ENCODE measurements around the gene CDK5RAP2.
"Not testable (repeated sequence)": the region's sequence is repeated elsewhere in the genome, so short reads cannot be mapped to it uniquely, and the experiment has no call there.

CDK5RAP2 gene

DNA sequence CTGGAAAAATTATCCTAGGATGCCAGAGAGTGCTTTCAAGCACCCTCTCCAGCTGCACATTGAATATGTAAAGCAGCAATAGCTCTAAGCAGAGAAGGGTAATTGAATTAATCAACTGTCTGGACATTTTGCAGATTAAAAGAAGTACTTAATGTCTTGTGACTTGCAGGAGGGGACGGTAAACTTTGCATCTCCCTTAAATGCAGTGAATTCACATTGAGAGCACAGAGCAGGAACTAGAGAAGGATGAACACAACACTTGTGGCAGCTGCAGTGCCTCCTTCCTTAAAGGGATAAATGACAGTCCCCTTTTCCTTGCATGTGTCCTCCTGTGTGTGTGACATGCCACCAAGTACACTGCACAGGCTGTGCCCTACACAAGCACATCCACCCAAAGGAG, 7.4 kb upstream of the CDK5RAP2 start:
- no peak for DNase-seq

DNA sequence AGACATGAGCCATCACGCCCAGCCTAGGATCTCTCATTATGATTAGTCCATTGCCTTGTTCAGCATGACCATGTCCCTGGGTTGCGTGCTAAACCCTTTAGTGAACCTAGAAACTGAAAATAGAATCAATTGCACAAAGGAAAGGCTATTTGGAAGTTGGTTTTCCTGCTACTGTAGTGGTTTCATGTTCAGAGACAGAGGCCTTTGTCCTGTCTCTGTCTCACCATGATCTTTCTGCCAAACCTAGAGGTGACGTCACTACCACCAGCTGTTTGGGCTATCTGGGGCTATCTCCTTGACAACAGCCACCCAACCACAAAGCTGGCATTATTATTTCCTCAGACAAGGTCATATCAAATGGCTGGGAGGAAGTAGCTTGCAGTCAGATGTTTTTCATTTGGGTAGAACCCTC, 4.0 kb upstream of the CDK5RAP2 start:
- DNase-seq, result no peak

DNA sequence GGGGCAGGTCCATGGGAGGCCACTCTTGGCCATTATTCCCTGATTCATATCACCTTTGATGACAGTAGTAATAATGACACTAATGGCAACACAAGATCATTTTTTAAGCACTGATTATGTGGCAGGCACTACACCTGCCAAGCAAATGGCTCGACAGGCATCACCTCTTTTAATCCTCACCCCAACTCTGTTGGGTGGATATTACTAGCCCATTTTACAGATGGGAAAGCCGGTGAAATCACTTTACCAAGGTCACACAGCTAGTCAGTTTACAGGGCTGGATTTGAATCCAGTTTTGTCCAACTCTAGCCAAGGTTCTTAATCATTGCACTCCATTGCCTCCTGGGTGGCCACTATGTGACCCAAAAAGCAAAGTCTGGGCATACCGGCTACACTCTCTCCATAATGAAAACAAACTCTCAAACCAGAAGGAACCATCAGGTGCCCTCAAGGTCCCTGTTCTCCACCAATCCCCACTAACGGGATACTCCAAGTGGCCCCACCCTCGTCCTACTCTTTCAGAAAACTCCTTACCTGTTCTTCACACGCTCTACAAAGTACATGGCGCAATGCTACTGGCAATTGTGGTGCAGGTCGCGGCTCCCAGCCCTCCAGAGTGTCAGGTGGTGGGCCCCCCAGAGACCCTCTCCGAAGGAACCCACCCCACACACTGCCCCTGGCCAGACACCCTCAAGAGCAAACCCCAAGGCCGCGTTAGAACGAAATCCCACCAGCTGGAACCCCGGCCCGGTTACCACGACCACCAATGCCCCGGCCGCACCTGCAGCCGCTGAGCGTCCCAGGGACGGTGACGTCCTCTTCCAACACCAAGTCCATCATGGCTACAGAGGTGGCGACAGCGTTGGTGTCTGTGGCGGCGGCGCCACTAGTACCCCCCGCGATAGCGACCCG, 572 bp downstream of the CDK5RAP2 start:
- DNase-seq, result no peak

DNA sequence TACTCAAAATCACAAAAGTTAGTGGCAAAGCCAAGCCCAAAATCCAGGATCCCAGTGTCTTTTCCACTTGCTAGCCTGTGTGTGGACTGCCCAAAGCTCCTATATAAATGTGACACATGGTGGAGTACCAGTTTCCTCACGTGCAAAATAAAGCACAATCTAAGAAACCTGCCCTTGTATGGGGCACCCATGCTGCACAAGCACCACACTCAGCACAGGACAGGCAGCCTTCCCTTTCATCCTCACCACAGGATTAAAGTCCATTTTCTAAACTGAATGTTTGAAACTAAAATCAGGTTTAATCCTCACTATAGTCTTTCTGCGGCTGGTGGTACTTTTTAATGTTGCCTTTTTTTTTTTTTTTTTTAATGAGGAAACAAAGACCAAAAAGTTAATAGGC, 5.5 kb downstream of the CDK5RAP2 start:
- no peak for DNase-seq

DNA sequence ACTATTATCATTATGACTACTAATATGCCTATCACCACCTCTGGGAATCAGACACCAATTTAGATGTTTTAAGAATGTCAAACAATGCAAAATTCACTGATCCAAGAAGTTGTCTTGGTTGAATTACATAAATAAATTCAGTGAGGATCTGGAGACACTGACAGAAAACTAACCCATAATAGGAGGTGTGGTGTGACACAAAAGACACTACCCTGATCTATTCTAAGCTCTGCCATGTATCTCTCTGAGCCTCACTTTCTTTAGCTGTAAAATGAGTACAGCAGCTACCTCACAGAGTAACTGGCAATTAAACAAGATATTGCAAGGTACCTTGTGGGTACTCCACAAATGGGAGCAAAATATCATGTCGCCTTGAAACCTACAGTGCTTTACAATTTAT, 7.5 kb downstream of the CDK5RAP2 start:
- no peak for DNase-seq

DNA sequence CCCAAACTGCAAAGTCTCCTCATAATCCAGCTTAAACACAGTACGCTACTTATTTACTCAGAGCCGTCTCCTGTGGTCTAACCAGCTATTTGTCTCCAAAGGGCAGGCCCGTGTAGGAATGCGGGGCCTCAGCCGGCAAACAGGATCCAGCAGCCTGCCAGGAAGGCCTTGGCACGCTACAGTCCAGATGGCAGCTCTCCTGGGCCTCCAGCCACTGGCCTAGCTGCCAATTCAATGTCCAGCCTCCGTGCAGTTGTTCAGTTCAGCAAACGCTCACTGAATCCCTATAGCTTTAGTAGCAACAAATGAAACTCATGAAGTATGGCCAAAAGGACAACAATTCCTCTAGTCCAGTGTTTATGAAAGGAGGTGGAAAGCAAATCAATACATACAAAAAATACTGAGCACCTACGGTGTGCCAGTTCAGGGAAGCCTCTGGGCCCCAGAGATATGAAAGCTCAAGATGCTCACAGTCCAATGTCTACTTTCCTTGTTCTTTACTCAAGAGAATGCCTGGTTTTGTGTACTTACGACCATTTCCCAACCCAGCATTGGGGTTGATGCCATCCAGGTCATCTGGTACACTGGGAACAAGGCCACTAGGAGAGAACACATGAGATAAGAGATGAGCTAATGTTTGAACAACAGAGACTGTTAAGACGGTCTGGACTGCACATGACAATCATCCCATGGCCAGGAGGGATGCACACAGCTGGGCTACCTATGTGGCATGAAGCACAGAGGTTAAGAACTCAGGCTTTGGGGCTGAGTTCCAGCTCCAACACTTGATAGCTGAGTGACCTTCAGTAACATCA, 8.3 kb downstream of the CDK5RAP2 start:
- DNase-seq, result no peak

DNA sequence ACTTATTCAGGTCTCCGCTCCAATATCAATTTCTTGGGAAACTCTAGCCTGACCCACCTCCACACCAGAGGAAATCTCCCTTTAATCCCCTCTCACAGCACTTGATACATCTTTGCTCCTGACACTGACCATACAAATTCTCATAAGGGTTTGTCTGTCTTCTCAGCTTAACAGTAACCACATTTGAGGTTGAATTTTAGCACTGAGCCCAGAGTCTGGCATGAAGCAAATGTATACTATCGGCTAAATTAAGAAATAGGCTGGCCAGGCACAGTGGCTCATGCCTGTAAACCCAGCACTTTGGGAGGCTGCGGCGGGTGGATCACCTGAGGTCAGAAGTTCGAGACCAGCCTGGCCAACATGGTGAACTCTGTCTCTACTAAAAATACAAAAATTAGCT, 9.7 kb downstream of the CDK5RAP2 start:
- no peak for DNase-seq

DNA sequence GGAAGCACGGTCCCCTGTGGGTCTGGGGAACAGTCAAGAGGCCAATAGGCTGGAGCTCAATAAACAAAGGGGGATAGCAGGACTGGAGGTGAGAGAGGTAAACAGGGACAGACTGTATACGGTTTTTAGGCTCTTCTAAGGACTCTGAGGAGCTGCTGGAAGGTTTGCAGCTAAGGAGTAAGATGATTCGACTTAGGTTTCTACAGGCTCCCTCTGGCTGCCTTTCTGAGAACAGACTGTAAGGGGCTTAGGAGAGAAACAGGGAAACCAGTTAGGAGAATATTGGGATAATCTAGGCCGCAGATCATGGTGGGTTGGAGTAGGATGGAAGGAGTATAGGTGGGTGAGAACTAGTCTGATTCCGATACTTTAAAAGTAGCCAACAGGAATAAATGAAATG, 10.4 kb downstream of the CDK5RAP2 start:
- no peak for DNase-seq

DNA sequence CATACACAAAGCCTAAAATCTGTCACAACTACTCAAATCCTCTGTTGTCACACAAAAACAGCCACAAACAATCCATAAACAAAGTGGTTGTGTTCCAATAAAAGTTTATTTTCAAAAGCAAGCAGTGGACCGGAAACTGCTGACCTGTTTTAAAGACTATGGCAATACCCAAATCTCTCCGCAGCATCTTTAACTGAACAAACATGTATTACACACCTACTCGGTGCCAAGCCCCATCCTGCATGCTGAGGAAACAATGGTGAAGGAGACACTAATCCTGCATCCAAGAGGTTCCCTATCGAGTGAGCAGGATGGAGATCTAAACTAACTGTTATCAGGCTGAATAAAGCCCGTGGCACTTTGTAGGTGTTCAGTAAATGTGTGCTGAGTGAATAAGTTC, 11.2 kb downstream of the CDK5RAP2 start:
- no peak for DNase-seq

DNA sequence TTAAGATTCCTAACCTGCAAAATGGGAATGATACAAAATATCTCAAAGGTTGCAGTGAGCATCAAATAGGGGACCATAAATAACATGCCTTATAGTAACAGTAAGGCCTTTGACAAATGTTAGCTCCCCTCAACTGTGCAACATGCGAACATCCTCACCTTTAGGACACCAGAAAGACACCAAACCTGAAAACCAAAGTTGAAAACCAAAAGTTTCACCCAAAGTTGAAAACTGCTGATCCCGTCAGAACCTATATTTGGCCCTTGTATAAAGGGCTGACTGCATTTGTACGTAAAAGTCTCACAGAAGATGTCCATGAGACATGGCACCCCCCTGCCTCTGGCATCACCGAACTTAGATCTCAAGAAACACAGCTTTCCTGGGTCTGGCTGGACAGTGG, 12.1 kb downstream of the CDK5RAP2 start:
- DNase-seq, result no peak

DNA sequence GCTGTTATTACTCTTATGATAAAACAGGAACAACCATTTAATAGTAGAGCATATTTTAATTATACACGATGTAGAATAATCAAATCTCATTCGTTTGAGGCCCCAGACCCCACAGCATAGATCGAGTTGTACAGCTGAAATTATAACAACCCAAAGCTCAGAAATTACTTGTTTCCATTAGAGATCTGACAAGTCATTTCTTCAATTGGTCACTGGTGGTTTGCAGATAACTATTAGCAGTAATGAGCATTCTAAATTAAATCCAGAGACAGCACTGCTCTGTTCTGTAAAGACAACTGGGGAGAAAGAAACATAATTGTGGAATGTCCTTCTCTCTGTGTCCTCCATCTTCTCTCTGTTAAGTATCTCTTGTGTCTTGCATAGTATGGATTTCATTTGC, 12.9 kb downstream of the CDK5RAP2 start:
- no peak for DNase-seq

DNA sequence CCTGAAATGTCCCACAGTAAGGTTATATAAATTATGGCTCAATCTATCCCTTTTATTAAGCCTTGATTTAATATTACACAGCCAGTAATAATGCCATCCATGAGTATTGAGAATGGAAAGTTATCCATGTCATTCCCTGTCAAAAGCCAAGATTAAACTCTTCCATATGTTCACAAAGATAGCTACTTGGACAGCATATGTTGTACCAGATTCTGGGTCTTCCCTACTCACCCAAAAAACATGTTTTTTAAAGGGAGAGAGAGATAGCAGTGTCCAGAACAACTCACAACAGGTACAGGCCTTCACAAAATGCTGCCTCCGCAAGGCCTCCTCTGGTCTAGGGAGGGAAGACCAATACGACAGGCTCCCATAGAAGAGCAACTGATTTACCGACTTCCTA, 15.4 kb downstream of the CDK5RAP2 start:
- DNase-seq, result no peak

DNA sequence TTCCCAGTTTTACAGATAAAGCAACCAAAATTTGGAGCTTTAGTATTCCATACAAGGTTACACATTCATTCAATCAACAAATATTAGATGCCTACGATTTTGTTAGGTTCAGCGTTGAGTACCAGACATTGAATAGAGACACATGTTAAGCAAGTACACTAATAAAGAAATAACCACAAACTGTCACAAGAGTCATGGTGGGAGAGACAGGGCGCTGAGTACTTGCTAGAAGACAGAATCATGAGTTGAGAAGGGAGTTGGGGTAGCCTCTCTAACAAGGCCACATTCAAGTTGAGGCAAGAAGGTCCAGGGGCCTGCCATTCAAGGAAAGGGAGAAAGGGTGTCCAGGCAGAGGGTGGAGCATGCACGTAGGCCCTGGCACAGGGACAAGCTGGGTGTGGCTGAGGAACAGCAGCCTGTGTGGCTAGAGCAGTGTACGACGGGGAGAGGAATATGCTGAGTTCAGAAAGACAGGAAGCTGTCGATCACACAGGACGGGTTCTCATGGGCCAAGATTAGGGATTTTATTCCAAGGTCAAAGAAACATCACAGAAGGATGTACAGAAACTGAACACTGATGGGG, 17.0 kb downstream of the CDK5RAP2 start:
- DNase-seq, result no peak

DNA sequence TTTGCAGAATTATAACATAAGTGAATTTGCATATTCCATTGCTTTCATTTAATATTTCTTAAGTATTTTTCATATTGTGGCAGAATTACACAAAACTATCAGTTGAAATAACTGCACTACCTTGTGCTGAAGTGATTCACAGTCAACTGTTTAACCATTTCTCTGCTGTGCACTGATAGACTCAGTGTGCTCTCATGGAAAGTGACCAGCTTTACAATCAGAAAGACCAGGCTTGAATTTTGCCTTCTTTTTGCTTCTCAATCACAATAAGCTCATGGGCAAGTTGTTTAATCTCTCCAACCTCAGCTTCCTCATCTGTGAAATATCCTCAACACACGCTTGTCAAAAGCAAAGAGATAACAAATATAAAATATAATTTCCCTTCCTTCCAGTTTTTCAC, 18.3 kb downstream of the CDK5RAP2 start:
- no peak for DNase-seq

DNA sequence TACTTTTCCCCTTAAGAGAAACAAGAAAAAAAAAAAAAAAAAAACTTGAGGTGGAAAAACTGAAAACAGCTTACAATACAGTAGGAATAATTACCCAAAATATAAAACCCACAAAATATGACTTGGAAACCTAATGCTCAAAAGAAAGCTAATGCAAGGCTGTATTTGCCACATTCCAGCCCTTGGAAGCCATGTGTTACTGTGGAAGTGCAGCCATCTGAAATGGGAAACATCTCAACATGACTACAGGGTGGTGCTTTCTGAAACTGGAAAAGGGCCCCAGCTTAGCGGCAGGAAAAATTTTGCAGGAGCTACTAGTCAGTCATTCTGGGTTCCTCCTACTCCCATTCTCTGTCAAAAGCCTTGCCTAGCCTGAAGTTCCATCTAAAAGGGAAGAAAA, 20.4 kb downstream of the CDK5RAP2 start:
- DNase-seq, result no peak

DNA sequence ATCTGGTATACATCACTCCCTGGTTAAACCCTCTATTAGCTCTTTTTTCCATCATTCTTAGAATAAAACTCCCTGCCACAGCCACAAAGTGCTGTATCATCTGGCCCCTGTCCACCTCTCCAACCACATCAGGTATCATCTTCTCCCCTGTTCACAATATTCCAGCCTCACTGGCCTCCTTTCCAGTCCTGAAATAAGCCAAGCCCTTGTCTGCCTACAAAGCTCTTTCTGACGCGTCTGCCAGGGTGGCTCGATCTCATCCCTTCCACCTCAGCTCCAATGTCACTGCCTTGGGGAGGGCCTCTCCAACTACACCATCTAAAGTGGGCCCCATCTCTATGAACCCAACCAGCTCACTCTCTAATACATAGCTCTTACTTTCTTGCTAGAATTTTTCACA, 21.5 kb downstream of the CDK5RAP2 start:
- no peak for DNase-seq

DNA sequence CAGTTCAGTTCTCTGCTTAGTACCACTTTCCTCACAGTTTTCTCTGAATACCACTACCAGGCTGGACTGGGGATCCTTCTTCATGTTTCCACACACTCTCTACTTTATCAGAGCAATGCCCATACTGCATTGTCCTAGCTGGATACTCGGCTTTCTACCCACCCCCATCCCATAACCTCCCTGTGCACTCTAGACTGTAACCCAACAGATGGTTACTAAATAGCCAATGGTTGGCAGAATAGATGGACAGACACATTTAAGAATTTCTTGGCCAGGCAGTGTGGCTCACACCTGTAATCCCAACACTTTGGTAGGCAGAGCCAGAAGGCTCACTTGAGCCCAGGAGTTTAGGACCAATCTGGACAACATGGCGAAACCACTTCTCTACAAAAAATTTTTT, 22.8 kb downstream of the CDK5RAP2 start:
- no peak for DNase-seq

DNA sequence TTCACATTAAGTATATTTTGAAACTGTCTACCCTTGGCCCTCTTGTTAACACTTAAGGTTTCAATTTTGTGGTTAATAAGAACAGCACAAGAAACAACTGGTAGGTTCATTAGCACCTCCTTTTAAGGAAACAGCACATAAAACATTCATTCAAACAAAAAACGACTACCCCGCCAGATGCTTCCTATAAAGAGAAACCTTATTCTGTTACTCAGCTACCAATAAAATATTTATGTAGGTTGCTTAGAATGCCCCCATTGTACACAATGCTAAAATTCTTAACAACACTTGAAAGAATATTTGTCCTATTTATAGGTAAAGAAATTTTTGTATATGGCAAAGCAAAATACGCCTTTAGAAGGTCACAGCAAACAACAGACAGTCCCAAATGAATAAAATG, 23.2 kb downstream of the CDK5RAP2 start:
- DNase-seq, result no peak

DNA sequence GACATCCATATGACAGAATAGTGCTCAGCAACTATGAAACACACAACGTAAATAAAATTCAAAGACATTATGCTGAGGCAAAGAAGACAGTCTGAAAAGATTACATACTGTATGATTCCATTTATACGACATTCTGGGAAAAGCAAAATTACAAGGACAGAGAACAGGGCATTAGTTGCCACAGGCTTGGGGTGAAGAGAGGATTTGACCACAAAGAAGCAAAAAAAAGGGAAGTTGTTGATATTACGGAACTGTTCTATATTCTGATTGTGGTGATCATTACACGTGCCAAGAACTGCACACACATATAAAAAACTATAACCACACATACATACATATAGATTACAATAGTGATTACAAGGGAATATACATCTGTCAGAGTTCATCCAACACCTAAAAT, 24.1 kb downstream of the CDK5RAP2 start:
- DNase-seq, result no peak

DNA sequence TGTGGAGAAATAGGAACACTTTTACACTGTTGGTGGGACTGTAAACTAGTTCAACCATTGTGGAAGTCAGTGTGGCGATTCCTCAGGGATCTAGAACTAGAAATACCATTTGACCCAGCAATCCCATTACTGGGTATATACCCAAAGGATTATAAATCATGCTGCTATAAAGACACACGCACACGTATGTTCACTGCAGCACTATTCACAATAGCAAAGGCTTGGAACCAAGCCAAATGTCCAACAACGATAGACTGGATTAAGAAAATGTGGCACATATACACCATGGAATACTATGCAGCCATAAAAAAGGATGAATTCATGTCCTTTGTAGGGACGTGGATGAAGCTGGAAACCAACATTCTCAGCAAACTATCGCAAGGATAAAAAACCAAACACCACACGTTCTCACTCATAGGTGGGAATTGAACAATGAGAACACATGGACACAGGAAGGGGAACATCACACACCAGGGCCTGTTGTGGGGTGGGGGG, 27.7 kb downstream of the CDK5RAP2 start:
- not testable (repeated sequence) for DNase-seq

DNA sequence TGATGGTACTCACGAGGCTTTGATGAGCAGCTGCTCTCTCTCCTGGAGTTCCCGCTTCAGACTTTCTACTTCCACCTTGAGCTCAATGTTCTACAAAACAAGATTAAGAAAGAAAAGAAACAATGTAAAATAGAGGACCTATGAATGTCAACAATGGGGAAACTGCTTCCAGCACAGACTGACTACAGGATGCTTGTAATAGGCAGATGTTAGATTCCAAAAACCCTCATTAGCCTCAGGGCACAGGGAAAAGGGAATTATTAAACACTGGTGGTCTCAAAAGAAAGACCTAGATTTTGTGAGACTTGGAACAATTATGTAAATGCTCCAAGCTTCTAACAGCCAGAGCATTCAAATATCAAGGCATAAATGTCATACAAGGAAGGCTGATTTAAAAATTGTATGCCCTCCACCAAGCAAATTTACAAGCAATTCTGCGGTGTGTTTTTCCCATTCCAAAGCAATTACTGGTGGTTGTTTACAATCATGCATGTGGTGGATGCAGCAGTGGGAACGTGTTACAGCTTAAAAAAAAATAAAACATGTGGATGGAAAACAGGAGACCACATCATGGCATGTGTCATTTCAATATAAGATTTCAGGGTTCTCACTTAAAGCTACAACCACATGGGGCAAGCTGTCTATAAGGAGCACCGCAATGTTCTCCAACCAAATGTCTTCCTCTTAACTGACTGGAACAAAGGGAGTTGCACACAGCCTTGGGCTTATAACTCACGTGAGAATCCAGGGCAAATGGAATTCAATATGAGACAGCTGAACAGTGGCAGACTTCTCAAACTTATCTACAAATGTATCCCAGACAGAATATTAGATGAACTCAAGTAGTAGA, 34.0 kb downstream of the CDK5RAP2 start:
- no peak for DNase-seq

DNA sequence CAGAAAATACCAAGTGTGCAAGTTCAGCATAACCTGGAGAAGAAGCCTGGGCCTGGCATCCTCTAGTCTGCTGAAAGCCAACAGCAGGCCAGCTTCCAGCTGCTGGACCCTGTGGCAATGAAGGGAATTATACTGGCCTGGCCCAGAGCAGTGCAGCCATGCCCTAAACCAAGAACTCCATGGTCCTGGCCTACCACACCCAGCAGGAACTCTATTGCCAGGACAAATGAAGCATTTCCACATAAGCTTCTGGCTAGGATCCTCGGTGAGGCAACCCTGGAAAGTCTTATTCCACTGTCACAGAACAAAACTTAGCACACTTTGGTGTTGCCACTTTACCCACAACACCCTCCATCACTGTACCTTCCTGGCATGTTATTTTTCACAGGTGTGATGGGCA, 35.5 kb downstream of the CDK5RAP2 start:
- no peak for DNase-seq

Measured in NCI-H226 (cell line).